SU-DHL-6 (cell line): ENCODE data around the gene ZFP36L2.

Source experiments
- H2AFZ ChIP-seq: fragments of 200-600 bp; sonication (generic); 2 replicates; pipeline ENCODE4 v1.6.1; 2014; ENCODE audit warnings: low read depth, mild to moderate bottlenecking, moderate library complexity, mixed read lengths, antibody characterized with exemption, low read length; ENCODE audit not compliant: severe bottlenecking
- H3F3A ChIP-seq: fragments of 200-600 bp; shearing (Covaris generic); 2 replicates; pipeline ENCODE4 v1.6.0; 2016; ENCODE audit warnings: antibody characterized with exemption, mild to moderate bottlenecking; ENCODE audit not compliant: insufficient read depth
- H3K27ac ChIP-seq: fragments of 200-600 bp; sonication (generic); 2 replicates; pipeline ENCODE4 v1.5.1; 2016; ENCODE audit warnings: low read depth, mild to moderate bottlenecking, low read length, moderate library complexity, mixed read lengths
- H3K27me3 ChIP-seq: fragments of 200-600 bp; sonication (generic), shearing (Covaris generic); 2 replicates; pipeline ENCODE4 v1.6.0; 2014; ENCODE audit warnings: mild to moderate bottlenecking, low read length
- H3K36me3 ChIP-seq: fragments of 200-600 bp; sonication (generic); 2 replicates; pipeline ENCODE4 v1.6.1; 2014; ENCODE audit warnings: mild to moderate bottlenecking, low read length, mixed read lengths
- H3K4me2 ChIP-seq: fragments of 300-600, 200-600 bp; shearing (Covaris generic), sonication (generic); 2 replicates; pipeline ENCODE4 v1.6.0; 2014; ENCODE audit warnings: low read length, low read depth, mild to moderate bottlenecking; ENCODE audit not compliant: poor library complexity, severe bottlenecking
- H3K4me3 ChIP-seq: fragments of 200-600 bp; sonication (generic); 2 replicates; pipeline ENCODE4 v1.5.1; 2014; ENCODE audit warnings: antibody characterized with exemption, low read length, mild to moderate bottlenecking, mixed read lengths; ENCODE audit not compliant: insufficient read depth, poor library complexity, severe bottlenecking
- H3K79me2 ChIP-seq: fragments of 200-600 bp; sonication (generic); 2 replicates; pipeline ENCODE4 v1.6.1; 2014; ENCODE audit warnings: mild to moderate bottlenecking, low read length, moderate library complexity; ENCODE audit not compliant: insufficient read depth
- H3K9ac ChIP-seq: fragments of 200-600 bp; sonication (generic); 2 replicates; pipeline ENCODE4 v1.7.0; 2014; ENCODE audit warnings: mild to moderate bottlenecking, low read length
- H3K9me2 ChIP-seq: fragments of 200-600 bp; sonication (generic); replicated peaks from 2 replicates; pipeline ENCODE4 v1.6.1; 2014; ENCODE audit warnings: low read length; ENCODE audit not compliant: insufficient read depth
- H3K9me3 ChIP-seq: fragments of 200-600 bp; sonication (generic); 2 replicates; pipeline ENCODE4 v1.6.1; 2014; ENCODE audit warnings: low read length, mixed read lengths; ENCODE audit not compliant: insufficient read depth
- H4K20me1 ChIP-seq: fragments of 200-600 bp; sonication (generic); 2 replicates; pipeline ENCODE4 v1.6.1; 2014; ENCODE audit warnings: low read depth, mild to moderate bottlenecking, antibody characterized with exemption, low read length, moderate library complexity, mixed read lengths
- CTCF ChIP-seq: fragments of 200-600 bp; sonication (generic); IDR thresholded peaks from one replicate; pipeline ENCODE4 v1.5.1; 2017; ENCODE audit warnings: antibody characterized with exemption, mild to moderate bottlenecking, low read length, moderate library complexity; ENCODE audit not compliant: insufficient read depth, poor library complexity, severe bottlenecking
- EZH2phosphoT487 ChIP-seq: fragments of 200-600 bp; sonication (generic), shearing (Covaris generic); conservative IDR thresholded peaks from 2 replicates; pipeline ENCODE4 v1.6.1; 2018; ENCODE audit warnings: mild to moderate bottlenecking, antibody characterized with exemption, low read length, moderate library complexity, mixed read lengths

ZFP36L2 gene

GRCh38 chr2:43270930-43271615 is 44.7 kb upstream of the ZFP36L2 start:
- Histone ChIP-seq H3K4me2 (no peak overlapping the region), H3F3A (no peaks in the 10 kb centered on the region)

GRCh38 chr2:43270461-43270860 is 44.1 kb upstream of the ZFP36L2 start:
- no peaks in the 10 kb centered on the region for H3K79me2 ChIP-seq
- no peak overlapping the region for H3K4me3 ChIP-seq
- no peaks in the 10 kb centered on the region for H4K20me1 ChIP-seq
- H3F3A ChIP-seq = no peaks in the 10 kb centered on the region
- no peaks in the 10 kb centered on the region for H3K36me3 ChIP-seq
- H3K9me2 ChIP-seq = no peaks in the 10 kb centered on the region
- TF ChIP-seq EZH2phosphoT487 (no peak), CTCF (no peak)
- no peak overlapping the region for H2AFZ ChIP-seq
- H3K9ac ChIP-seq = no peak overlapping the region
- H3K27ac ChIP-seq = no peak overlapping the region
- no peaks in the 10 kb centered on the region for H3K27me3 ChIP-seq
- H3K9me3 ChIP-seq = no peaks in the 10 kb centered on the region
- H3K4me2 ChIP-seq = no peak overlapping the region

More at GRCh38 chr2:43270930-43271615, 44.7 kb upstream of the ZFP36L2 start:
- no peak overlapping the region for H2AFZ ChIP-seq
- H3K36me3 ChIP-seq = no peaks in the 10 kb centered on the region
- H3K4me3 ChIP-seq = no peak overlapping the region
- no peaks in the 10 kb centered on the region for H3K9me3 ChIP-seq
- H3K27me3 ChIP-seq = no peaks in the 10 kb centered on the region
- no peak for TF ChIP-seq CTCF
- no peaks in the 10 kb centered on the region for H4K20me1 ChIP-seq
- no peaks in the 10 kb centered on the region for H3K79me2 ChIP-seq
- no peak overlapping the region for H3K27ac ChIP-seq
- H3K9ac ChIP-seq = no peak overlapping the region
- H3K9me2 ChIP-seq = no peaks in the 10 kb centered on the region

GRCh38 chr2:43269706-43270105 is 43.3 kb upstream of the ZFP36L2 start:
- TF ChIP-seq CTCF (no peak), EZH2phosphoT487 (no peak)
- Histone ChIP-seq H3K79me2 (no peaks in the 10 kb centered on the region), H3K9ac (no peak overlapping the region), H3K36me3 (no peaks in the 10 kb centered on the region), H3K4me2 (no peak overlapping the region), H3K4me3 (no peak overlapping the region), H3K27ac (no peak overlapping the region), H3K9me2 (no peaks in the 10 kb centered on the region), H3K27me3 (no peaks in the 10 kb centered on the region), H4K20me1 (no peaks in the 10 kb centered on the region), H3F3A (no peaks in the 10 kb centered on the region), H3K9me3 (no peaks in the 10 kb centered on the region), H2AFZ (no peak overlapping the region)
